Large intestine (tissue), 3 donors: ENCODE data around the gene TGFBR3. TPM values are rescaled to one million over a fixed set of nuclear protein-coding genes. Genes with fewer than 3 reads are reported as not detected.

Source experiments
- DNase-seq, 2 donors: peaks; one replicate each; pipeline versions ENCODE4 v3.0.0 to v3.0.0-alpha.2; 2013
- H3K27ac ChIP-seq: one replicate; pipeline ENCODE4 v1.5.1; 2013; ENCODE audit warnings: low read length
- H3K27me3 ChIP-seq: 2 replicates; pipeline ENCODE4 v1.6.1; 2013; ENCODE audit warnings: low read length; ENCODE audit not compliant: control insufficient read depth, insufficient read depth
- H3K36me3 ChIP-seq: 2 replicates; pipeline ENCODE4 v1.6.1; 2013; ENCODE audit warnings: low read length; ENCODE audit not compliant: control insufficient read depth, insufficient read depth
- H3K4me1 ChIP-seq: one replicate; pipeline ENCODE4 v1.6.1; 2013; ENCODE audit warnings: low read length; ENCODE audit not compliant: control insufficient read depth, insufficient read depth
- H3K4me3 ChIP-seq: one replicate; pipeline ENCODE4 v1.5.1; 2013; ENCODE audit warnings: low read length
- H3K9me3 ChIP-seq: one replicate; pipeline ENCODE4 v1.6.1; 2013; ENCODE audit warnings: mild to moderate bottlenecking, low read depth, low read length, moderate library complexity; ENCODE audit not compliant: control insufficient read depth
- WGBS: methylation state at CpG from one replicate; pipeline ENCODE4 v1.1.5; 2013; ENCODE audit warnings: low lambda C conversion rate; ENCODE audit not compliant: insufficient coverage; 5-methylcytosine and 5-hydroxymethylcytosine counted together
- polyA plus RNA-seq: library from polyadenylated mRNA; unstranded; fragments of 120-200 nt; gene quantifications from one replicate; pipeline ENCODE4 v1.2.1, GENCODE V29; 2013

The TGFBR3 gene
- polyA plus RNA-seq, 1 donor, result 13.7 TPM

DNA sequence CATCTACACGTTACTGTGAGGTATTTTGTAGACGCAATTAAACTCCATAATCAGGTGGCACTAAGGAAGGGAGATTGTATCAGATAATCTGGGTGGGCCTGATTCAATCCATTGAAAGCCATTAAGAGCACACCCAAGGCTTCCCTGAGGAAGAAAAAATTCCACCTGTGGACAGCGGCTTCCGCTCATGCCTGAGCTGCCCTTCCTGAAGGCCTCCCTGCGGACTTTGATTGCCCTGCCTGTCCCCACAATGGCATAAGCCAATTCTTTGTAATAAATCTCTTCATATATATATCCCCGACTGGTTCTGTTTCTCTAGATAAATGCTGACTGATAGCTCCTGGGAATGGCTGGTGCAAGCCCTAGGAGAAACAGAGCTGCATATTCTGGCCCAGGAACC is 138.3 kb downstream of the TGFBR3 start:
- H3K27me3 ChIP-seq, result no peaks in the 10 kb centered on the region
- no CpG with 5 or more reads among the region's 6 CpGs for WGBS
- DNase-seq, result no peak
- no peaks in the 10 kb centered on the region for H3K4me1 ChIP-seq
- H3K4me3 ChIP-seq, result no peak overlapping the region
- H3K9me3 ChIP-seq, result no peaks in the 10 kb centered on the region
- H3K27ac ChIP-seq, result no peak overlapping the region
- no peaks in the 10 kb centered on the region for H3K36me3 ChIP-seq

DNA sequence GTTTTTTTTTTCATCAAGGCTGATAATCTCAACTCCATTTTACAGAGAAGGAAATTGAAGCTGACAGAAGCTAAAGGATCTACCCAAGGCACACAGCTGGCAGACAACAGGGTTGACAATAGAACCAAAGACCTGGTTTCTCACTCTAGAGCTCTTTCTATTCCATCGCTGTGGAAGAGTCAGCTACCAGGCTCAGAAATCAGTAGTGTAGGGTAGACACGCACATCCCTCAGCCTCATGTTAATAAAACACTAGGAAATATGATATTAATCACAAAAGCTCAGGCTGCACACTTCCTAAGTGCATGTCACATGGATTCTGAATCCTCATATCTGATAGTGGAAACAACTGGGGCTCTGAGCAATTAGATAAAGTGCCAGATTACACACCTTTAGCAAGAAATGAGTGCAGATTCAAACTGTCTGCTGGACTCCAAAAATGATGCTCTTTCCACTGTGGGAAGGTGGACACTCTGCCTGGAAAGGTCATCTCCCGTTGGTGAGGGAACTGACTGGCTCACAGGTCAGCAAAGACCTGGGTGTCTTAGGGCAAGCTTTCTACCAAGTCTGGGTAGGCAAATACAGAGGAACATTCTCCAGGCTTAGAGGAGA is 139.1 kb downstream of the TGFBR3 start:
- H3K4me3 ChIP-seq, result no peak overlapping the region
- H3K36me3 ChIP-seq, result no peaks in the 10 kb centered on the region
- no peaks in the 10 kb centered on the region for H3K4me1 ChIP-seq
- H3K9me3 ChIP-seq, result no peaks in the 10 kb centered on the region
- H3K27ac ChIP-seq, result no peak overlapping the region
- DNase-seq, result no peak
- no CpG with 5 or more reads among the region's 3 CpGs for WGBS
- H3K27me3 ChIP-seq, result no peaks in the 10 kb centered on the region

DNA sequence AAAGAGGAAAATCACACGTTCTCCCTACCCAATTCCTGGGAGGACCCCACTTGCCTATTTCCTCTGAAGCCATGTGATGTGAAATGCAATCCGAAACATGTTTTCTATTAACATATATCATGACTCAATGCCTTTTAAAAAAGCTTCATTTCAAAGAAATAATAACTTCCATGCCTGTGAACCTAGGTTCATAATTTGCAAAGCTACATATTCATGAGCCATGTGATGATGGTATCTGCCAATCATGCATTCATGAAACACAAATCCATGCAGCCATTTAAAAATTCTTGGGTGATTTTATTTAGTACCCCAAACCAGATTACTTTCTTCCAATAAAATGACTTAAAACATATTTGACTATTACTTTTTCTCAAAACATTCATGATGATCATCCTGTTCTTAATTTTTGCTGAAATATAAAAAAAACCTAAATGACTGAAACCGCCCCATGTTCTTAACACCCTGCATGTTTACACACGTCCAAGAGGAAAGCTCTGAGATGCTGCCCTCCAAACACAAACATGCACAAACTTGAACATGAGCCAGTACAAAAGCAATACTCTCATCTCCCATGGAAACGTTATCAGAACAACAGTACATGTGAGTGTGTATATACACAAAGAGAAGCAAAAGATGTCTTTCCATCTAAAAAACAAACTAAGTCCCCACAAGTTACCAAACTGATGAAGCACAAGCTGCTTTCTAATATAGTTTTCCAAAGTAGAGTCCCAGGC is 140.1 kb downstream of the TGFBR3 start:
- no peak for DNase-seq
- H3K4me1 ChIP-seq, result no peaks in the 10 kb centered on the region
- H3K27ac ChIP-seq, result no peak overlapping the region
- H3K27me3 ChIP-seq, result no peaks in the 10 kb centered on the region
- no peaks in the 10 kb centered on the region for H3K36me3 ChIP-seq
- H3K9me3 ChIP-seq, result no peaks in the 10 kb centered on the region
- no peak overlapping the region for H3K4me3 ChIP-seq
- 100% methylated on average over 2 of the region's 5 CpGs for WGBS

DNA sequence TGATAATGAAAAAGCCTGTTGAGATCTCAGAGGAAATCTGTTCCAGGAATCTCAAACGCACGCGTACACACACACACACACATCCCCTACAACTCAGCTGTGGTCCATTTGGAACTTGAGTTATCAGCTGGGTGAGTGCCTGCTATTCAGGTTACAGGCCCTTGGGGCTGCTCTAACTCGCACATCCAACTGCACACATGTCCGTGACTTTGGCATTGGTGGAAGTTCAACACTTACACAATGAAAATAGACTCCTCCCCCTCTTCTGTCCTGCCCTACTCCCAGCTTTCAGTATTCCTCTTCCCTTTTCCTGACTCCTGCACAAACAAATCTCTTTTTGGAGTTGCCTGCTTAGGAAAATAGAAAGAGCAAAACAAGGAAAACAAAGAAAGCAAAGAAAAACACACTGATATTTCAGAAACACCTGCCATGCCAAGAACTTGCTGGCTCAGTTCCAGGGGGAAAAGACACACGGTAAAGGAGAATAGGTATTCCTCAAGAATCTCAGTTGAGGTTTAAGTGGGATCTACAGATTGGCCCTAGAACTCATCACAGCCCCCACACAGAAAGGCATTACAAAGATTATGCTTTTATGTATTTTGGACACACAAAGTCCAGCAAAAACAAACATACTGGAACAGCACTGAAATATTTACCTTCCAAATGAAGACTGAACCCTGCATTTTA is 140.9 kb downstream of the TGFBR3 start:
- no peak overlapping the region for H3K27ac ChIP-seq
- no peaks in the 10 kb centered on the region for H3K9me3 ChIP-seq
- no peaks in the 10 kb centered on the region for H3K27me3 ChIP-seq
- 100% methylated on average over 2 of the region's 6 CpGs for WGBS
- H3K4me1 ChIP-seq, result no peaks in the 10 kb centered on the region
- DNase-seq, result no peak
- H3K4me3 ChIP-seq, result no peak overlapping the region
- no peaks in the 10 kb centered on the region for H3K36me3 ChIP-seq

DNA sequence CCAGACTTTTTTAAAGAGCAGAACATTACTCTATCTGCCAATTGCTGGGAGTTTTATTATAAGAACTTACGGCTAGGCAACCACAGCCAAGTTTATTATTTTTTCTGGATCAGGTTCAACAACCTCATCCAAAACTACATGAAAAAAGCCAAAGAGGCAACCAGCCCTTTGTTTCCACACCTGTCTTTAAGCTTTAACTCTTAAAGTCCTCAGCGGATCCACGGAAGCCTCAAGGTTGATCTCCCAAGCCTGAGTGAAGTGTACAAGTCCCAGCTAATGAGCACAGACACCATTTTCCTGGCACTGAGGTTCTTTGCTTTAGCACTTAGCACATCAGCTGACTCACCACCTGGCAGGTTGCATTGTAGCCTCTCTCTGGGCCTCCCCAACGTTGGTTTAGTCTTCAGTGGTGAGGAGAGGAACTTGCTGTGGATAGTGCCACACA is 143.1 kb downstream of the TGFBR3 start:
- Histone ChIP-seq H3K27me3 (no peaks in the 10 kb centered on the region), H3K27ac (no peak overlapping the region), H3K36me3 (peaks cover 3% of the 10 kb centered on the region), H3K4me1 (no peaks in the 10 kb centered on the region), H3K4me3 (no peak overlapping the region), H3K9me3 (no peaks in the 10 kb centered on the region)
- DNase-seq, result no peak
- no CpG with 5 or more reads among the region's 4 CpGs for WGBS

DNA sequence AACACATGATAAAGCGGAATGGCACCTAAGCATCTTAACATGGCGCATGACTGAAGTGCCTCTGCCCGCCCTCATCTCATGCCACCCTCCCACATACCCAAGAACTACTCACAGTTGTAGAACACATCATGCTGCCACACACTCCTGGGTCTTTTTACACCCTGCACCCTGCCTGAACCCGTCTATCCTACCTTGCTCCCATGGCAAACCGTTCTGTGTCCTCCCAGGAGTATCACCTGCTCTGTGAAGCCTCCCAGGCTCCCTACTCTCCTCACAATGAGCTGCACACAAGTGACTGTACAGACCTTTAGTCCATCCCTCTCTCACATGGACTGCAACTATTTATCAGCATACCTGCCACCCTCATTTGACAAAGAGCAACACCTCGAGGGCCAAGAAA is 144.0 kb downstream of the TGFBR3 start:
- H3K27me3 ChIP-seq, result no peaks in the 10 kb centered on the region
- H3K9me3 ChIP-seq, result no peaks in the 10 kb centered on the region
- DNase-seq, result no peak
- no peak overlapping the region for H3K27ac ChIP-seq
- no CpG with 5 or more reads among the region's 6 CpGs for WGBS
- peaks cover 9% of the 10 kb centered on the region for H3K4me1 ChIP-seq
- peaks cover 3% of the 10 kb centered on the region for H3K36me3 ChIP-seq
- H3K4me3 ChIP-seq, result no peak overlapping the region

DNA sequence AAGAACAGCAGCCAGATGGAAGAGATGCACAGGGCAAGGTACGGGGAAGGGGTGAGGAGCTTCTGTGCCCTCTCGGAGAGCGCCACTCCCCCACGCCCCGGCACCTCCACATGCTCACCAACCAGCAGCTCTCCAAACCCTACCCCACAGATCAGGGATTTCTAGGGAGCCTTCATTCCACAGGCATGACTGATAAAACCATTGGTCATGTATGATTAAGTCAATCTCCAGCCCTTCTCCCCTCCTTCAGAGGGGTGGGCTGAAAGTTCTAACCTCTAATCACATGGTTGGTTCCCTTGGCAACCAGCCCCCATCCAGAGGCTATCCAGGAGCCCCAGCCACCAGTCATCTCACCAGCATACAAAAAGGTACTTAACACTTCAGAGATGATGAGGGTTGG is 144.7 kb downstream of the TGFBR3 start:
- Histone ChIP-seq H3K4me3 (no peak overlapping the region), H3K27ac (no peak overlapping the region), H3K36me3 (peaks cover 3% of the 10 kb centered on the region), H3K27me3 (no peaks in the 10 kb centered on the region), H3K9me3 (no peaks in the 10 kb centered on the region), H3K4me1 (peaks cover 15% of the 10 kb centered on the region)
- no CpG with 5 or more reads among the region's 5 CpGs for WGBS
- no peak for DNase-seq

DNA sequence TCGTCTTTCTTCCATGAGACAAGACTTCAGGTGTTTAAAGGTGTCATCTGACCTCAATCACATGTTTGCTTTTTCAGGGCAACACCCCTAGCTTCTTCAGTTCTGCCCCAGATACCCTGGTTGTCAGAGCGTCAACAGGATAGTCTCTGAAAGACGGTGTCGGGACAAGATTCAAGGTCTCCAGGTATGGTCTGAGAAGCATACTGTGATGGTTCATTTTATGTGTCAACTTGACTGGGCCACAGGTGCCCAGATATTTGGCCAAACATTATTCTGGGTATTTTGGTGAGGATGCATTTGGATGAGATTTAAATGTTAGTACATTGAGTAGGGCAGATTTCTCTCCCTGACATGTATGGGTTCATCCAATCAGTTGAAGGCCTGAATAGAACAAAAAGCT is 148.3 kb downstream of the TGFBR3 start:
- DNase-seq, result no peak
- H3K4me3 ChIP-seq, result no peak overlapping the region
- H3K9me3 ChIP-seq, result no peaks in the 10 kb centered on the region
- no peaks in the 10 kb centered on the region for H3K27me3 ChIP-seq
- H3K4me1 ChIP-seq, result peaks cover 45% of the 10 kb centered on the region
- no CpG with 5 or more reads among the region's 4 CpGs for WGBS
- H3K36me3 ChIP-seq, result peaks cover 3% of the 10 kb centered on the region
- H3K27ac ChIP-seq, result no peak overlapping the region

DNA sequence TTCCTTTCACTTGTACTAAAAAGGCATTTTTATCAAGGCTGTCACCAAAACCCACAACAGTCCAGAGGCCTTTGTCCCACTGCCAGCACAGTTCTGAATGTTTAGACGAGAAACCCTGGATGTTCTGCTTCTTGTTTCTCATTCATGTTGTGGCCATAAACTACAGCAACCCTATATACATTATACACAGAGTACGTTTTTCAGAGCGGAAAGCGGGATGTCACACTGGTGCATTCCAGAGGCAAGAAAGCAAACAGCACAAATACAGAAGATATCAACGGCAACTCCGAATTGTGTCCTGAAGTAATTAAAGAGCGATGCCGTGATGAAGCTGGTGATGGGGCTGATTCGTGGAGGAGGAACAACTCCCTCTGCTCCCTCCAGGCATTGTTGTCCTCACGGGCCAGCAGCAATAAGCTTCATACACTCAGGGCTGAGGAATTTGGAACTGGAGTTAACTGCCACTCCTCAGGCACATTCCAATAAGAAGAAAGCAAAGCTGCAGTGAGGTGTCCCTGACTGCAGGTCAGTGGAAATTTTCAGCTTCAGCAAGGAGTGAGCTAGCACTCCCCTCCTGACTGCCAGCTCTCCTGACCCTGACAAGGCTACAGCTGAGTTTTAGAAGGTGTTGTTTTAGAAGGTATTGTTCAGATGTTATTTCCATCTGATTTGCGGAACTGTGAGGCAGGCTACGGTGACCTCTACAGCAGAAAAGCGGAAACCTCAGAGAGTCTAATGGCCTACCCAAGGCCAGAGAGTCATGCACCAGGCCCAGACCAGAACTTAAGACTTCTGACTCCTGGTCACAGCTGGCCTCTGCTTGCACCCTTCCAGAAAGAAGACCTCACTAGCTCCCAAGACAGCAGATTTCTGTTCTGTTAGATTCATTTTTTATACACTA is 149.0 kb downstream of the TGFBR3 start:
- H3K36me3 ChIP-seq, result peaks cover 3% of the 10 kb centered on the region
- peak overlapping the region; percentile 39 for H3K27ac ChIP-seq
- no peaks in the 10 kb centered on the region for H3K27me3 ChIP-seq
- DNase-seq, result peak; percentile 46 to 61
- peaks cover 52% of the 10 kb centered on the region for H3K4me1 ChIP-seq
- H3K4me3 ChIP-seq, result no peak overlapping the region
- H3K9me3 ChIP-seq, result no peaks in the 10 kb centered on the region
- no CpG with 5 or more reads among the region's 13 CpGs for WGBS

DNA sequence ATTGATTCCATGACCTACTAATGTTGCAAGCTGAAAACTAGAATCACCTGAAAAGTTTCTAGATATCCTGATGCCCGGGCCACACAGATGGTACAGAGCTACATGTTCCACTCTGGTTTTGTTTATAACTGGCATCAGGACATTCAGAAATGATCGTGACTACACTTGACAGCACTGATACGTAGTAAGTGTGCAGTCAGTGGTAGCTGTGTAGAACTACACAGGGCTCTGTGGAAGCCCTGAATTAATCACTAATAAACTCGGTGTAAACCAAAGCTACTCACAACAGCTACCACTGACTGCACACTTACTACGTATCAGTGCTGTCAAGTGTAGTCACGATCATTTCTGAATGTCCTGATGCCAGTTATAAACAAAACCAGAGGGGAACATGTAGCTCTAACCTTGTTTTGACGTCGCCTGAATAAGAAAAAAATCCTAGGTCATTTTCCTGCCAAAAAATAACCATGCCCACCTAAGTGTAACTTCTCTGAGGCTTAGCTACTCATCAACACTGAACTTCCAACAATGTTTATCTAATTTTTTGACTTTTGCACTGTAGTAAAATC is 149.7 kb downstream of the TGFBR3 start:
- Histone ChIP-seq H3K27me3 (no peaks in the 10 kb centered on the region), H3K36me3 (peaks cover 3% of the 10 kb centered on the region), H3K4me3 (no peak overlapping the region), H3K4me1 (peaks cover 54% of the 10 kb centered on the region), H3K9me3 (no peaks in the 10 kb centered on the region), H3K27ac (peak overlapping the region; percentile 39)
- no CpG with 5 or more reads among the region's 8 CpGs for WGBS
- no peak for DNase-seq
